Activated gamma-delta T cell treated with anti-CD3 and anti-CD28 coated beads, Interleukin-2, amount 50 U/mL, for 16 hours (primary cell): ENCODE results near the gene MEI1.

ENCODE experiments used
- DNase-seq: peaks from one replicate; pipeline ENCODE4 v3.0.0-alpha.2; 2020; ENCODE audit warnings: low read depth

The MEI1 gene

DNA sequence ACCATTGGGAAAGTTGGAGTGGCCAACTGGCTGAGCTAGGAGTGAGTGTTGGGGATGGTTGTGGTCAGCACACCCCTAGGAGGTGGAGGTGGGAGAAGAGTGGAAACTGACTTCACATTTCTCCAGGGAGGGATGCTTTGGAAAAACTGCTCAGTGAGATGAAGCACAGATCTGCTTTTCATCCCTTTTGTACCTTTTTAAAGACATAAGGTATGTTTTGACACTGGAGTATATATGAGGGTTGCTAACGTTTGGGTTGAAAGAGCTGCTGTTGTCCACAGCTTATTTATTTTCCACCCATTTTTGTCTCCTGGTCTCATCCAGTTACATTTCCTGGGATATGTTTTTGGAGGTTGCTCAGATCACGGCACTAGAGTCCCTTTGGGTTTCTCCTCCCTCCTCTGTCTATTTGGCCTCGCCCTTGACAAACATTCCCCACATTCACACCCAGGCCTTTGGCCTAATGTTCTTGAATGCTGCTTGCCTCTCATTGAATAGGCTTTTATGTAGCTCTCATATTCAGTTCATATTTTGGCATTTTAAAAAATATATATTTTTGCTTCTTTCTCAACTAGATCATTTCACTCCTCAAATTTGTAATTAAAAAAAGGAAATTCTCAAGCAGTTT lies 141.9 kb downstream of the MEI1 start:
- no peak for DNase-seq

DNA sequence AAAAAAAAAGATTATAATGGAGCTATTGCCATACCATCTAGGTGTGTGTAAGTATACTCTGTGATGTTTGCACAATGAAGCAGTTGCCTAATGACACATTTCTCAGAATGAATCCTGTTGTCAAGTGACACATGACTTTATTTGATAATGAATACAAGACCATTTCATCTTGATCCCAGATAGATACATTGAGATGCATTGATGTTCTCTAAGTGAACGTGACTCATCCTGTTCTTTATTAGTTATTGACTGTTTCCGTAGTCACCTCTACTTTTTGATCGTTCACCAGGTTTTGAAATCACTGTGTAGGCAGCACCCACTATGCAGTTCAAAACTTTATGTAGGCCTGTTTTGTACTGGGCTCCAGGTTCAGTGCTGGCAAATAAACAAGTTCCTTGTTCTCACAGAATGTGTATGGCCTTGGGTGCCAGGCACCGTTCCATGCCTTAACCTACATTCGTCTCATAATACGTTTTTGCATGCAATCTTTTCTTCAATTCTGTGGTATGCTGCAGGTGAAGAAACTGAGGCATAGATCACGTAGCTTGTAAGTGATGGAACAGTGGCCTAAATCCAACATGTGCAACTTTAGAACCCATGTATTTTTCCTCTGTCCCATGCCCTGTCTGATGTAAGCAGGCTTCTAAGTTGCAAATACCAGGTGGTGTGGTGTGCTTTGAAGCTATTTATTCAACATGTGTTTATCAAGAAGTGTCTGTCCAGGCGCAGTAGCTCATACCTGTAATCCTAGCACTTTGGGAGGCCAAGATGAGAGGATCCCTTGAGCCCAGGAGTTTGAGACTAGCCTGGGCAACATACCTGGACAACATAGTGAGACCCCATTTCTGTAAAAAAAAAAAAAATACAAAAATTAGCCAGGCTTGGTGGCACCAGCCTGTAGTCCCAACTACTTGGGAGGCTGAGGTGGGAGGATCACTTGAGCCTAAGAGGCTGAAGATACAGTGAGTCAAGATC lies 144.0 kb downstream of the MEI1 start:
- DNase-seq = no peak

DNA sequence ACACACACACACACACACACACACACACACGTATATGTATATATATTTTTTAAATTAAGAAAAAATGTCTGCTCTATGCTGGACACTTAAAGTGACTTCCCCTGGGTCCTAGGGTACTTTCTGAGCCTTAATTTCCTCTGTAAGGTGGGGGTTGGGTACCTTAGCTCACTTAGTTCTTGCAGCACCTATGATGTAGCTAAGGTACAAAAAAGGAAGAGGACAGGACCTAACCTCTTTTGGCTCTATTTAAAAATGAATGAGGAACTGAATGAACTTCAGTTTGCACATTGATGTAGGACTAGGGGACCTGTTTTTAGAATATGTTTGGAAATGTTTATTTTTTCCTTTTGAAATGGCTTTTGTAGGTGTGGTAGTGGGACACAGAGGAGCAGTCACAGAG lies 144.7 kb downstream of the MEI1 start:
- no peak for DNase-seq

DNA sequence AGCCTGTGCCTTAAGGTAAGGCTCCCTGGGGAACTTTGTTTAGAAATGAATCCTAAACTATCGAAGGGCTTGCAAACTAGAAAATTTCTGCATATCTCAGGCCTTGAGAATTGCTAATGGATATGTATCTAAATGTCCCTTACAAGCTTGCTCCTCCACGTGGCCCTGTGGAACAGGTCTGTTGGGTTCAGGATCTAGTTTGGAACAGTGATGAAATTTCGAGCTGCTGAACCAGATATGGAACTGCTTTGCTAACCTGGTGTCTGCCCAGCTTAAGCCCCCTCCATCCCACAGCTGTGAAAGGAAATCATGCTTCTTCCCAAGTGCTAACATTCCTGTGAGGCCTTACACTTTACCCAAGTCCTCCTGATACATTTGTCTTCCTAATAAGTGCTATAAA lies 145.2 kb downstream of the MEI1 start:
- no peak for DNase-seq

DNA sequence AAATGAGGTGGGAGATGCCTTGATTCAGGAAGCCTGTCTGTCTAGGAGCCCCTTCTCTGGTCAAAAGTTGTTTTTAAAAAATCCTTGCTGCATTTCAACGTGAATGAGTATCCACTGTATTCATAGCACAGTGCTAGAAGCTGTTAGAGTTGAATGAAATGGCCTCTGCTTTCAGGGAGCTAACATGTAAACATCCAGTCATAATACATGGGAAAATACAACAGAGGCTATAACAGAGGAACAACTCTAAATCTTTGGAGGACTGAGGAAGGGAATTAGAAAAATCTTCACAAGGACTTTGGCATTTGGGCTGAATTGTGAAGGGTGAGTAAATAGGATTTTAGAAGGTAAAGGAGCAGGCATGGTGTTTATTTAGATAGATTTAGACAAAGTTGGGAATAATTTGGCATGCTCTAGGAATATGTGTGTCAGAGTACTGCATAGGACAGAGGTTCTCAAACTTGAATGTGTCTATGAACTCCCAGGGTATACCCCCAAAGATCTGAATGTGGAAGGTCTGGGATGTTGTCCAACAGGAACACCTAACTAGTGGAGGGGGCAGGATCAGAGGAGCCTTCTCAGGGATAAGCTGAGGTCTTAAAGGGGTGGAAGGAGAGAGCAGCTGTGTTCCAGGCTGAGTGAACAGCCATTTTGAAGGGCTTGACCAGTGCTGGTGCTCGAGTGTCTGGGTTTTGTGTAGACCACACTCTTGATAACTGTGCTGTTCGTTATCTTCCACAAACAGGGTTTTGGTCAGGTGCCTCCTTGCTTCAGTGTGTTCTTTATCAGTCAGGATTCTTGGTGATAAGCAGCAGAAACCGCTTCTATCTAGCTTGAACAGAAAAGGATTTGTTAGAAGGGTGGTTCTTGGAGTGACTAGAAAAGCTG lies 146.3 kb downstream of the MEI1 start:
- DNase-seq = no peak

DNA sequence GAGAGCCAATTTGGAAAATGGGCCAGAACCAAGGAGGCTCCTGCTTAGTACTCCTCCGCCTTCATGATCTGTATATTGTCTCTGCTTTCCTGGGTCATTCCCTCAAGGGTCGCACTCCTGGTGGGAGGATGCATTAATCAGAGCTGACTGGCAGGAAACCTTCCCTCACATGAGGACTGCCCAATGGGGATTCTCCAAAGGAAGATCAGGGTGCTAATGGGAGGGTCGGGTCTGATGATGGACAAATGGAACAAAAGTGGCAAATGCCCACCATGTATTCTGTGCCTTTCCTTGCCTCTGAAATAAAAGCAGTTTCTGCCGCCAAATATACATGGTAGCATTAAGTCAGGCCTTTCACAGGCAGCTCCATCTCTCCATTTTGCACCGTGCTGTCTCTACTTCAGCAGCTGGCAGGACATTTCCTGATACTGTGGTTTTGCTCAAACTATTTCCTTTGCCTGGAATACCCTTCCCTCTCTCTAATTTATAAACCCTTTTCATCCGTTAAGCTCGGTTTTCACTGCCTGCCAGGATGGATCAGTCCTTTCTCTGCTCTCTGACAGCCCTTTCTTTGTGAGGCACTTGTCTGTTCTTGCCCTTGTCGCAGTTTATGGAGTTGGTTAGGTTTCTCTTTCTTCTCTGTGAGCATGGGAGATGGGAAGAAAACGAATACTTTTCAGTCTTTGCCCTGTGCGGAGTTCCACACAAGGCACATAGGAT lies 147.1 kb downstream of the MEI1 start:
- no peak for DNase-seq

DNA sequence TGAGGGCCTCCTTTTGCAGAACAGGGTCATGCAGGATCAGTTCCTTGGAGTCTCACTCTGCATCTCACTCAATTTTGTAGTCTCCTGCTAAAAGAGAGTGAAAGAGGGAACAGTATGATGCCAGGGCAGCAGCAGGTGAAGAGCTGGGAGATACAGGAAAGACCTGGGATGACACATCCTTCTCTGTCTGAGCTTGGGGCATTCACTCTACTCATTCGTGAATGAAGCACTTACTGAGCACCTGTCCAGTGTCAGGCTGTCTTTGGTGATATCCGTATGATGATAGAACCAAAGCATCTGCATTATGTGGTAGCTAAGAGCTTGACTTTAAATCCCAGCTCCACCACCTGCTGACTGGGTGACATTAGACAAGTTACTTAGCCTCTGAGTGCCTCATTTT lies 148.0 kb downstream of the MEI1 start:
- DNase-seq = no peak

DNA sequence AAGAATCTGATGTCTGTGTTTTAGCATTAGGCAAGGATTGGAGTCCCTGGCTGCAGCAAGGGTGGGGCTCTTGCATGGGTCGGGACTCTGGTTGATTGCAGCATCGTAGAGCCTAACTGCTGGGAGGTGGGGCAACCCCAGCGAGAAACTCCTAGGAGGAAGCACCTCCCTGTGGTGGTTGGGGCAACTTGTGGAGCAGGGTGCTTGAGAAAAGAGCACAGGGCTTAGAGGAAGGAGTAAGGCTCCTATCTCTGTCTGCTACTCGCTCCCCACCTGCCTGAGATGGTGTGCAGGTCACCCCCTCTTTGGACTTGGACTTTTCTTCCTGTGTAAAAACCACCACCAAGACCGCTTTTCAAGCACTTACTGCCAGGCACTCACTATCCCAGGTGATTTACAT lies 149.2 kb downstream of the MEI1 start:
- DNase-seq = no peak
